GM12801 (cell line): ENCODE results near the gene MT1M.

Experiments used
- CTCF ChIP-seq: IDR thresholded peaks from one replicate; pipeline ENCODE4 v1.5.1; 2011; ENCODE audit warnings: control low read depth; ENCODE audit not compliant: insufficient read length; ENCODE audit errors: extremely low read depth

Gene MT1M

GRCh38 chr16:56606071-56606475 is 26.4 kb upstream of the MT1M start:
- no peak for TF ChIP-seq CTCF

DNA sequence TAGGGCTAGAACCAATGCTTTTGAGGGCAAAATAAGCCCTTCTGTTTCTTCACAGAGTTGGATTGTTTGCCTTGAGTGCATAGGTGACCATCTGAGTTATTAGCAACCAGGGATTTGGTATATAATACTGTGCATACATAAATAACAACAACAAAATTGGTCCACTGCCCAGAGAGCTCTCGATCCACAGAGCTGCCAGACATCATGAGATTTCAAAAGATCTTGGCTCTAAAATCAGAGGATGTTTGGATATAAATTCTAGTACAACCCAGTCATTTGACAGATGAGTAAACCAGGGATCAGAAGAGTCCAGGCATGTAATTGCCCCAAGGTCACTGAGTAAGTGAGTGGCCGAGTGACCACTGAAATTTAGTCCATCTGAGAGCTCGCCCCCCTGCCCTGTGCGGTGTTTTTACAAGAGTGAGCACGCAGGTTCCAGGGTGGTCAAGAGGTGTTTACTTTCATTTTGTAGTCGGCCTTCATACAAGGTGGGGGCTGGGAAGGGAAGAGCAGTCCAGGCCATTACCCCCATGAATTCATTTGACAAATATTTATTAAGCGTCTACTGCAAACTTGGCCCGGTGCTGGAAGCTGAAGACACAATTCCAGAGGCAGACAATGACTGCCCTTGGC is 25.9 kb upstream of the MT1M start:
- TF ChIP-seq CTCF = no peak

- TF ChIP-seq CTCF = no peak
Observed at GRCh38 chr16:56607109-56607618, 25.3 kb upstream of the MT1M start.

DNA sequence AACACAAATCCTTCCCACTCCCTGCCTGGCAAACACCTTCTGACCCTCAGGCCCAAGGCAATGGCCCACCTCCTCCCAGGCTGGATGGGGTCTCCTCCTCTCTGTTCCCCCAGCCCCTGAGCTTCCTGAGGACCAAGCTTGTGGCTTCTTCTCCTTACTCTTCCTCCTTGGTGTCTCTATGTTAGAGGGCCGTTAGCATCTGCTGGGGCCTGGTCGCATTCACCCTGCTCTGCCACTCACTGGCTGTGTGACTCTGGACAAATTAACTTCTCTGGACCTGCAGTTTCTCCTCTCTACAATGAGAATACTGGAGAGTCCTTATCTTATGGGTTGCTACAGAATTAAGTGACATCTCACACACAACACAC is 24.8 kb upstream of the MT1M start:
- no peak for TF ChIP-seq CTCF

- no peak for TF ChIP-seq CTCF
Observed at GRCh38 chr16:56608043-56608875, 24.2 kb upstream of the MT1M start, which contains the start of gene MT2A. TSS of gene MT2A (plus strand) at chr16:56608584. CDS start at chr16:56608656, 72 bp downstream.

- TF ChIP-seq CTCF = no peak
Observed at GRCh38 chr16:56608876-56609462, 23.5 kb upstream of the MT1M start.

DNA sequence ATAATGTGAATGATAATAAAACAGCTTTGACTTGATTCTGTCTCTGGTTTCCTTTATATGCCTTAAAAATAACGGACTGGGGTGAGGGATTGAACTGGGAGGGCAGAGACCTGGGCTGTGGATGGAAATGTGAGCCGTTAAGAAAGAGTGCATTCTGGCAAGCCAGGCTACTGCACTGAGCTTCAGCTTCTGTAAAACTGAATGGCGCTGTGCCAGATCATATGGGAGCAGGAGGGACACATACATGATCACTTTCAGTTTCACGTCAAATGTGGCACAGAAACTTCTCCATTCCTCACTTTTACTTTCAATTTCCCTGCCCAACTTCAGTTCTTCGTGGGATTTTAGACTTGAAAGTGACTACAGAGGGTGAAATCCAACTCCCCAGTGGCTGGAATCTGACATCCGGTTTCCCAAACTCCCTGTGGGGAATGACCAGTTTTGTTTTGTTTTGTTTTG is 23.0 kb upstream of the MT1M start:
- TF ChIP-seq CTCF = no peak
